ENCODE data around the gene ERBB3.
"Not testable (repeated sequence)": the region's sequence is repeated elsewhere in the genome, so short reads cannot be mapped to it uniquely, and the experiment has no call there.

ERBB3 gene

GRCh38 chr12:56079723-56080555 is at the start of gene ERBB3:
Gene ERBB3 (plus strand): TSS chr12:56080165. CDS start chr12:56080301, 136 bp downstream.
- H3K9me3 ChIP-seq (ENCODE audit: control insufficient read depth, insufficient read depth, low read length), result no peaks in the 10 kb centered on the region
- no peaks in the 10 kb centered on the region for H3K36me3 ChIP-seq (ENCODE audit: insufficient read depth, low read length)
- H3K9ac ChIP-seq (ENCODE audit: low read depth, low read length), result peak within 1 kb of the TSS; percentile 86
- H3K4me1 ChIP-seq (ENCODE audit: insufficient read depth, low read length), result peaks cover 23% of the 10 kb centered on the region

GRCh38 chr12:56031987-56032386 is 48.0 kb upstream of the ERBB3 start:
- Histone ChIP-seq H3K9ac (ENCODE audit: low read depth, low read length) (no peak overlapping the region), H3K4me1 (ENCODE audit: insufficient read depth, low read length) (no peaks in the 10 kb centered on the region), H3K36me3 (ENCODE audit: insufficient read depth, low read length) (peaks cover 11% of the 10 kb centered on the region; the same call in 1 of the 2 replicates), H3K9me3 (ENCODE audit: control insufficient read depth, insufficient read depth, low read length) (no peaks in the 10 kb centered on the region)

GRCh38 chr12:56034586-56035332 is 45.2 kb upstream of the ERBB3 start:
- H3K9me3 ChIP-seq (ENCODE audit: control insufficient read depth, insufficient read depth, low read length), result no peaks in the 10 kb centered on the region
- peaks cover 11% of the 10 kb centered on the region; the same call in 1 of the 2 replicates for H3K36me3 ChIP-seq (ENCODE audit: insufficient read depth, low read length)
- H3K9ac ChIP-seq (ENCODE audit: low read depth, low read length), result no peak overlapping the region
- H3K4me1 ChIP-seq (ENCODE audit: insufficient read depth, low read length), result 0 out of 2 replicates have a peak, but pooled peaks cover 5% of the 10 kb centered on the region

- H3K4me1 ChIP-seq (ENCODE audit: insufficient read depth, low read length), result 0 out of 2 replicates have a peak, but pooled peaks cover 5% of the 10 kb centered on the region
- no peak overlapping the region for H3K9ac ChIP-seq (ENCODE audit: low read depth, low read length)
- no peaks in the 10 kb centered on the region for H3K9me3 ChIP-seq (ENCODE audit: control insufficient read depth, insufficient read depth, low read length)
- H3K36me3 ChIP-seq (ENCODE audit: insufficient read depth, low read length), result peaks cover 8% of the 10 kb centered on the region; the same call in 1 of the 2 replicates
Measured at GRCh38 chr12:56037161-56037560, 42.8 kb upstream of the ERBB3 start.

- H3K9ac ChIP-seq (ENCODE audit: low read depth, low read length), result no peak overlapping the region
- 0 out of 2 replicates have a peak, but pooled peaks cover 5% of the 10 kb centered on the region for H3K4me1 ChIP-seq (ENCODE audit: insufficient read depth, low read length)
- H3K9me3 ChIP-seq (ENCODE audit: control insufficient read depth, insufficient read depth, low read length), result no peaks in the 10 kb centered on the region
- peaks cover 8% of the 10 kb centered on the region for H3K36me3 ChIP-seq (ENCODE audit: insufficient read depth, low read length)
Measured at GRCh38 chr12:56038022-56038655, 41.8 kb upstream of the ERBB3 start.

GRCh38 chr12:56040151-56040550 is 39.8 kb upstream of the ERBB3 start:
- H3K9me3 ChIP-seq (ENCODE audit: control insufficient read depth, insufficient read depth, low read length), result no peaks in the 10 kb centered on the region
- H3K36me3 ChIP-seq (ENCODE audit: insufficient read depth, low read length), result peaks cover 17% of the 10 kb centered on the region
- 0 out of 2 replicates have a peak, but pooled peaks cover 5% of the 10 kb centered on the region for H3K4me1 ChIP-seq (ENCODE audit: insufficient read depth, low read length)
- H3K9ac ChIP-seq (ENCODE audit: low read depth, low read length), result no peak overlapping the region

GRCh38 chr12:56040963-56041551 is 38.9 kb upstream of the ERBB3 start:
- Histone ChIP-seq H3K9ac (ENCODE audit: low read depth, low read length) (peak overlapping the region; percentile 50), H3K9me3 (ENCODE audit: control insufficient read depth, insufficient read depth, low read length) (no peaks in the 10 kb centered on the region), H3K36me3 (ENCODE audit: insufficient read depth, low read length) (peaks cover 17% of the 10 kb centered on the region), H3K4me1 (ENCODE audit: insufficient read depth, low read length) (0 out of 2 replicates have a peak, but pooled peaks cover 5% of the 10 kb centered on the region)

- H3K9ac ChIP-seq (ENCODE audit: low read depth, low read length), result peak within 1 kb of the TSS; percentile 98
- no peaks in the 10 kb centered on the region for H3K9me3 ChIP-seq (ENCODE audit: control insufficient read depth, insufficient read depth, low read length)
- H3K4me1 ChIP-seq (ENCODE audit: insufficient read depth, low read length), result peaks cover 5% of the 10 kb centered on the region; the same call in 1 of the 2 replicates
- peaks cover 14% of the 10 kb centered on the region for H3K36me3 ChIP-seq (ENCODE audit: insufficient read depth, low read length)
Measured at GRCh38 chr12:56041552-56042429, 38.2 kb upstream of the ERBB3 start, which contains the start of gene RPS26. Gene RPS26 (plus strand): TSS chr12:56041918. CDS start chr12:56042167, 249 bp downstream.

- Histone ChIP-seq H3K36me3 (ENCODE audit: insufficient read depth, low read length) (peaks cover 14% of the 10 kb centered on the region), H3K9ac (ENCODE audit: low read depth, low read length) (peak overlapping the region; percentile 98)
- H3K9me3 ChIP-seq (ENCODE audit: control insufficient read depth, insufficient read depth, low read length); H3K4me1 ChIP-seq (ENCODE audit: insufficient read depth, low read length): not testable (repeated sequence)
Measured at GRCh38 chr12:56042430-56042813, 37.5 kb upstream of the ERBB3 start.

GRCh38 chr12:56042843-56043242 is 37.1 kb upstream of the ERBB3 start:
- peaks cover 5% of the 10 kb centered on the region; the same call in 1 of the 2 replicates for H3K4me1 ChIP-seq (ENCODE audit: insufficient read depth, low read length)
- H3K9ac ChIP-seq (ENCODE audit: low read depth, low read length), result peak overlapping the region; percentile 98
- H3K36me3 ChIP-seq (ENCODE audit: insufficient read depth, low read length), result peaks cover 14% of the 10 kb centered on the region
- H3K9me3 ChIP-seq (ENCODE audit: control insufficient read depth, insufficient read depth, low read length), result no peaks in the 10 kb centered on the region

GRCh38 chr12:56046027-56046780 is 33.8 kb upstream of the ERBB3 start:
- H3K9ac ChIP-seq (ENCODE audit: low read depth, low read length), result no peak overlapping the region
- H3K9me3 ChIP-seq (ENCODE audit: control insufficient read depth, insufficient read depth, low read length), result no peaks in the 10 kb centered on the region
- peaks cover 14% of the 10 kb centered on the region for H3K36me3 ChIP-seq (ENCODE audit: insufficient read depth, low read length)
- H3K4me1 ChIP-seq (ENCODE audit: insufficient read depth, low read length), result no peaks in the 10 kb centered on the region; the same call in 1 of the 2 replicates

GRCh38 chr12:56053407-56053893 is 26.5 kb upstream of the ERBB3 start:
- Histone ChIP-seq H3K9ac (ENCODE audit: low read depth, low read length) (no peak overlapping the region), H3K4me1 (ENCODE audit: insufficient read depth, low read length) (no peaks in the 10 kb centered on the region), H3K36me3 (ENCODE audit: insufficient read depth, low read length) (no peaks in the 10 kb centered on the region), H3K9me3 (ENCODE audit: control insufficient read depth, insufficient read depth, low read length) (no peaks in the 10 kb centered on the region)
